WERI-Rb-1 (cell line): ENCODE measurements around the gene PGM3.

Experiments used
- DNase-seq: peaks from one replicate; pipeline ENCODE4 v3.0.0-alpha.2; 2020
- H3K27ac ChIP-seq: fragments of 250-450 bp; sonication (Bioruptor Pico); 2 replicates; pipeline ENCODE4 v1.5.1; 2020; ENCODE audit warnings: mild to moderate bottlenecking, moderate library complexity
- H3K27me3 ChIP-seq: fragments of 250-450 bp; sonication (Bioruptor Pico); 2 replicates; pipeline ENCODE4 v1.5.1; 2021; ENCODE audit warnings: mild to moderate bottlenecking, low read depth, moderate library complexity; ENCODE audit not compliant: insufficient read depth, severe bottlenecking
- H3K36me3 ChIP-seq: fragments of 250-450 bp; sonication (Bioruptor Pico); 2 replicates; pipeline ENCODE4 v1.5.1; 2020; ENCODE audit warnings: mild to moderate bottlenecking, moderate library complexity
- H3K4me3 ChIP-seq: 2 replicates; pipeline ENCODE4 v1.5.1; 2011; ENCODE audit warnings: low read depth, mild to moderate bottlenecking, control low read depth, low read length
- H3K9me3 ChIP-seq: fragments of 250-450 bp; sonication (Bioruptor Pico); 2 replicates; pipeline ENCODE4 v1.5.1; 2021; ENCODE audit warnings: mild to moderate bottlenecking, moderate library complexity; ENCODE audit not compliant: severe bottlenecking
- CTCF ChIP-seq: IDR thresholded peaks from 2 replicates; pipeline ENCODE4 v1.5.1; 2011; ENCODE audit warnings: low read depth, mild to moderate bottlenecking, control low read depth, inconsistent platforms, low read length

Gene PGM3

GRCh38 chr6:83180426-83180950, 12.6 kb downstream of the PGM3 start:
- Histone ChIP-seq H3K9me3 (no peaks in the 10 kb centered on the region), H3K27ac (no peak overlapping the region), H3K4me3 (no peak overlapping the region), H3K36me3 (peaks cover 54% of the 10 kb centered on the region), H3K27me3 (no peaks in the 10 kb centered on the region)
- no peak for DNase-seq
- no peak for TF ChIP-seq CTCF

- Histone ChIP-seq H3K9me3 (no peaks in the 10 kb centered on the region), H3K27me3 (no peaks in the 10 kb centered on the region), H3K27ac (no peak overlapping the region), H3K36me3 (peaks cover 62% of the 10 kb centered on the region), H3K4me3 (no peak overlapping the region)
- no peak for TF ChIP-seq CTCF
- no peak for DNase-seq
These were observed 16.8 kb downstream of the PGM3 start for GRCh38 chr6:83176246-83176645.

- peak; percentile 34 for DNase-seq
- Histone ChIP-seq H3K9me3 (no peaks in the 10 kb centered on the region), H3K4me3 (no peak overlapping the region), H3K27ac (no peak overlapping the region), H3K36me3 (peaks cover 65% of the 10 kb centered on the region), H3K27me3 (no peaks in the 10 kb centered on the region)
- no peak for TF ChIP-seq CTCF
These were observed 23.6 kb downstream of the PGM3 start for GRCh38 chr6:83169511-83169910.

- no peak for TF ChIP-seq CTCF
- no peaks in the 10 kb centered on the region for H3K27me3 ChIP-seq
- DNase-seq: no peak
- peaks cover 62% of the 10 kb centered on the region for H3K36me3 ChIP-seq
- H3K4me3 ChIP-seq: no peak overlapping the region
- no peaks in the 10 kb centered on the region for H3K9me3 ChIP-seq
- no peak overlapping the region for H3K27ac ChIP-seq
These were observed 24.0 kb downstream of the PGM3 start for GRCh38 chr6:83169106-83169505.

- DNase-seq: no peak
- no peak overlapping the region for H3K4me3 ChIP-seq
- H3K36me3 ChIP-seq: peaks cover 60% of the 10 kb centered on the region
- no peak overlapping the region for H3K27ac ChIP-seq
- no peaks in the 10 kb centered on the region for H3K27me3 ChIP-seq
- no peaks in the 10 kb centered on the region for H3K9me3 ChIP-seq
- TF ChIP-seq CTCF: no peak
These were observed 24.5 kb downstream of the PGM3 start for GRCh38 chr6:83168556-83168955.

- no peak overlapping the region for H3K27ac ChIP-seq
- H3K9me3 ChIP-seq: no peaks in the 10 kb centered on the region
- TF ChIP-seq CTCF: no peak
- peaks cover 58% of the 10 kb centered on the region for H3K36me3 ChIP-seq
- H3K27me3 ChIP-seq: no peaks in the 10 kb centered on the region
- no peak overlapping the region for H3K4me3 ChIP-seq
- DNase-seq: no peak
These were observed 25.3 kb downstream of the PGM3 start for GRCh38 chr6:83167726-83168278.
